Breast epithelium (tissue), 3 donors: ENCODE results near the gene SLC39A8.

Experiments used
- CTCF ChIP-seq, 3 donors: fragments of 450-650 bp; IDR thresholded peaks; one replicate each; pipeline ENCODE4 v1.5.1; 2016 to 2017; ENCODE audit warnings: antibody characterized with exemption in 3 of 3, mild to moderate bottlenecking in 3 of 3, moderate library complexity in 3 of 3
- POLR2A ChIP-seq: fragments of 450-650 bp; IDR thresholded peaks from one replicate; pipeline ENCODE4 v1.6.1; 2016; ENCODE audit warnings: antibody characterized with exemption, mild to moderate bottlenecking, moderate library complexity

DNA sequence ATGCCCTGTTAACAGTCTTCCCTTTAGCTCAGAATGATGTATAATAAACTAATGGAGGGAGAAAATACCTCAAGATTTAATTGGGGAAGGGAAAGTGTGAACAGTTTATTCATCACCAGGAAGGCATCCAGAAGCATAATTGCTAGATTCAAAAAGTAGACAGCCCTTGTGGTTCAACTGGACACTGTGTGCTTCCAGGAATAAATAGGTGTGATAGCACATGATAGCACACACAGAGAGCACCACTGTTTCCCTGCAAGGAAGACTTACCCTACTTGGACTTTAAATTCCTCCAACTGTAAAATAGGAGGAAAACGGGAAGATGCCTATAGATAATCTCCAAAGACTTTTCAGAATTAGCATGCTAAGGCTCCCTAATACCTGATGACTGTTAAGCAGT lies 27.8 kb downstream of the SLC39A8 start:
- TF ChIP-seq POLR2A (no peak), CTCF (IDR thresholded peaks at IDR 0.05) (no peak)
